Heart left ventricle (tissue), 16 donors: ENCODE data around the gene TUT7. TPM values are rescaled to one million over a fixed set of nuclear protein-coding genes. Genes with fewer than 3 reads are reported as not detected.

Experiments
- ATAC-seq, 4 donors: fragments of 200-7000 bp; cut with Tn5 transposase; one replicate each; pipeline ENCODE4 v1.9.1; 2020 to 2022; ENCODE audit warnings: moderate library complexity in 4 of 4, mild to moderate bottlenecking in 3 of 4, moderate number of reproducible peaks in 1 of 4
- DNase-seq, 5 donors: peaks; one replicate each; pipeline ENCODE4 v3.0.0-alpha.2; 2020
- H3K27ac ChIP-seq, 12 donors: fragments of 200-600 bp; sonication (generic) in 4 of 12; one replicate each; pipeline versions ENCODE4 v1.5.0 to v1.8.0; 2016 to 2022; ENCODE audit warnings: mild to moderate bottlenecking in 2 of 12
- H3K27me3 ChIP-seq, 9 donors: fragments of 200-600 bp; sonication (generic) in 2 of 9; one replicate each; pipeline versions ENCODE4 v1.5.1 to v1.8.0; 2016 to 2022; ENCODE audit warnings: mild to moderate bottlenecking in 3 of 9
- H3K36me3 ChIP-seq, 9 donors: fragments of 200-600 bp; sonication (generic) in 2 of 9; one replicate each; pipeline versions ENCODE4 v1.5.0 to v1.8.0; 2018 to 2022; ENCODE audit warnings: mild to moderate bottlenecking in 2 of 9
- H3K4me1 ChIP-seq, 12 donors: fragments of 200-600 bp; sonication (generic) in 4 of 12; one replicate each; pipeline versions ENCODE4 v1.5.0 to v1.8.0; 2016 to 2022; ENCODE audit warnings: mild to moderate bottlenecking in 3 of 12
- H3K4me3 ChIP-seq, 12 donors: fragments of 200-600 bp; sonication (generic) in 4 of 12; one replicate each; pipeline versions ENCODE4 v1.5.0 to v1.8.0; 2017 to 2022; ENCODE audit warnings: mild to moderate bottlenecking in 9 of 12, moderate library complexity in 4 of 12
- H3K9me3 ChIP-seq, 12 donors: fragments of 200-600 bp; sonication (generic) in 4 of 12; one replicate each; pipeline versions ENCODE4 v1.5.0 to v1.8.0; 2016 to 2022; ENCODE audit warnings: mild to moderate bottlenecking in 1 of 12
- POLR2A ChIP-seq, 2 donors: fragments of 450-650 bp; IDR thresholded peaks; one replicate each; pipeline ENCODE4 v1.6.1; 2017; ENCODE audit warnings: antibody characterized with exemption in 2 of 2, mild to moderate bottlenecking in 2 of 2, moderate library complexity in 2 of 2
- WGBS, 4 donors: extraction: QIAGEN DNeasy Blood & Tissue Kit in 2 of 4; methylation state at CpG; one replicate each; pipeline versions ENCODE4 v1.1.5 to v1.1.7; 2013 to 2018; 5-methylcytosine and 5-hydroxymethylcytosine counted together
- intact Hi-C, 10 donors: fragments of 100-400 bp; cut with DNase I; formaldehyde crosslinking; loops; one replicate each; pipeline versions ENCODE4 v1.11.1 to v1.14.2; 2022
- polyA plus RNA-seq, 2 donors: library from polyadenylated mRNA; stranded (reverse); fragments of 200-250 nt; gene quantifications; one replicate each; pipeline ENCODE4 v1.2.3, GENCODE V29; 2013
- total RNA-seq, 9 donors: library from RNA; depleted of rRNA in 2 of 9; stranded (reverse); fragments of >200 nt in 2 of 9; fragmentation: NEBNext Ultra II Directional in 3 of 9; extraction: Animal tissue kit (Norgen Biotek cat#: 25700) in 3 of 9; gene quantifications; one replicate each; pipeline versions ENCODE4 v1.1.0 to v1.2.4, GENCODE V29; 2016 to 2023
- TF ChIP-seq, protein P1 (sequence below), 12 donors: fragments of 200-600 bp; sonication (generic) in 4 of 12; IDR thresholded peaks; one replicate each; pipeline versions ENCODE4 v1.5.0 to v1.8.0; 2018 to 2022; ENCODE audit warnings: antibody characterized with exemption in 12 of 12, mild to moderate bottlenecking in 5 of 12
- donor health status: ischemic (EF 13 %, LVEDD 7.1; RV severe dilation, severe dysfunction).
- donor health status: healthy with polysubstance abuse.
- donor health status: DM: no; HTN: yes; CAD: no.
- donor health status: DM: no; HTN: no; CAD: no.
- donor health status: ischemic (EF 25% LVEDD 6.9; RV normal size, moderate dysfunction).
- donor health status: ischemic (EF 25% LVEDD 5.7; RV mildly dilated, moderate dysfunction).
- donor health status: healthy.
- donor health status: DM: yes; HTN: yes; CAD: no.
- donor health status: ischemic (EF 35%, LVEDD 5.7; RV mildly dilated, moderate dysfunction).
- donor health status: nonischemic (EF 11% LVEDD 7.7; RV severe dilation, severe dysfunction).
- donor health status: DM: yes; HTN: yes; CAD: no.
- donor health status: PGD.
- donor health status: ischemic (EF 29% LVEDD 5.4; RV normal size, mild dysfunction).
- donor health status: nonischemic (EF 23%, LVEDD 6.1; RV moderate dilation, normal function).

The TUT7 gene
- total and polyA plus RNA-seq, 11 donors, result 7.7 to 31.0 (median 12.1) TPM

GRCh38 chr9:86340356-86341006 is 13.7 kb downstream of the TUT7 start:
- no peak overlapping the region for H3K27ac ChIP-seq
- H3K36me3 ChIP-seq, result peaks cover 0 to 100% (median 97%) of the 10 kb centered on the region in 9 donors
- H3K4me3 ChIP-seq, result no peak overlapping the region

GRCh38 chr9:86337469-86338108 is 16.6 kb downstream of the TUT7 start:
- Histone ChIP-seq H3K4me3 (peak overlapping the region in 1 of 12 donors; percentile 35), H3K27me3 (no peaks in the 10 kb centered on the region), H3K4me1 (peaks cover 0 to 28% (median 0%) of the 10 kb centered on the region in 12 donors), H3K9me3 (no peaks in the 10 kb centered on the region), H3K27ac (peak overlapping the region in 1 of 12 donors; percentile 37), H3K36me3 (peaks cover 0 to 100% (median 97%) of the 10 kb centered on the region in 9 donors)
- DNase-seq (no peak), ATAC-seq (no peak)
- 85 to 90% (median 89%) methylated on average over 9 of the region's 9 CpGs for WGBS, 4 donors
- intact Hi-C loops, result loop anchor here in 1 of 10 donors (5.0 kb wide), 1 partner anchor 40 kb away; no protein-coding TSS in a partner anchor
- no peak for TF ChIP-seq POLR2A (IDR thresholded peaks at IDR 0.05)
- TF ChIP-seq, protein P1, sequence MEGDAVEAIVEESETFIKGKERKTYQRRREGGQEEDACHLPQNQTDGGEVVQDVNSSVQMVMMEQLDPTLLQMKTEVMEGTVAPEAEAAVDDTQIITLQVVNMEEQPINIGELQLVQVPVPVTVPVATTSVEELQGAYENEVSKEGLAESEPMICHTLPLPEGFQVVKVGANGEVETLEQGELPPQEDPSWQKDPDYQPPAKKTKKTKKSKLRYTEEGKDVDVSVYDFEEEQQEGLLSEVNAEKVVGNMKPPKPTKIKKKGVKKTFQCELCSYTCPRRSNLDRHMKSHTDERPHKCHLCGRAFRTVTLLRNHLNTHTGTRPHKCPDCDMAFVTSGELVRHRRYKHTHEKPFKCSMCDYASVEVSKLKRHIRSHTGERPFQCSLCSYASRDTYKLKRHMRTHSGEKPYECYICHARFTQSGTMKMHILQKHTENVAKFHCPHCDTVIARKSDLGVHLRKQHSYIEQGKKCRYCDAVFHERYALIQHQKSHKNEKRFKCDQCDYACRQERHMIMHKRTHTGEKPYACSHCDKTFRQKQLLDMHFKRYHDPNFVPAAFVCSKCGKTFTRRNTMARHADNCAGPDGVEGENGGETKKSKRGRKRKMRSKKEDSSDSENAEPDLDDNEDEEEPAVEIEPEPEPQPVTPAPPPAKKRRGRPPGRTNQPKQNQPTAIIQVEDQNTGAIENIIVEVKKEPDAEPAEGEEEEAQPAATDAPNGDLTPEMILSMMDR (IDR thresholded peaks at IDR 0.05), result no peak

More at GRCh38 chr9:86340356-86341006, 13.7 kb downstream of the TUT7 start:
- H3K9me3 ChIP-seq, result no peaks in the 10 kb centered on the region
- WGBS, 4 donors, result 44 to 100% (median 76%) methylated on average over 1 of the region's 1 CpG
- intact Hi-C loops, result loop anchor here in 2 of 10 donors (5.0 to 10.0 kb wide), 2 partner anchors 43 to 46 kb away; no protein-coding TSS in a partner anchor
- H3K4me1 ChIP-seq, result peaks cover 0 to 28% (median 0%) of the 10 kb centered on the region in 12 donors
- TF ChIP-seq, protein P1 (IDR thresholded peaks at IDR 0.05), result no peak
- TF ChIP-seq POLR2A (IDR thresholded peaks at IDR 0.05), result no peak
- no peak for DNase-seq
- H3K27me3 ChIP-seq, result no peaks in the 10 kb centered on the region
- ATAC-seq, result no peak

GRCh38 chr9:86336058-86336457 is 18.2 kb downstream of the TUT7 start:
- H3K27me3 ChIP-seq, result no peaks in the 10 kb centered on the region
- H3K4me3 ChIP-seq, result no peak overlapping the region
- TF ChIP-seq, protein P1 (IDR thresholded peaks at IDR 0.05), result no peak
- no peak for TF ChIP-seq POLR2A (IDR thresholded peaks at IDR 0.05)
- H3K27ac ChIP-seq, result no peak overlapping the region
- no peak for DNase-seq
- H3K4me1 ChIP-seq, result peaks cover 0 to 28% (median 0%) of the 10 kb centered on the region in 12 donors
- WGBS, 4 donors, result 89 to 96% (median 91%) methylated on average over 1 of the region's 1 CpG
- ATAC-seq, result no peak
- H3K36me3 ChIP-seq, result peaks cover 0 to 100% (median 96%) of the 10 kb centered on the region in 9 donors
- H3K9me3 ChIP-seq, result no peaks in the 10 kb centered on the region
- intact Hi-C loops, result loop anchor here in 1 of 10 donors (5.0 kb wide), 1 partner anchor 39 kb away; no protein-coding TSS in a partner anchor

GRCh38 chr9:86333651-86334050 is 20.6 kb downstream of the TUT7 start:
- no peak for DNase-seq
- 84 to 91% (median 86%) methylated on average over 2 of the region's 2 CpGs for WGBS, 4 donors
- Histone ChIP-seq H3K4me1 (peaks cover 0 to 21% (median 0%) of the 10 kb centered on the region in 12 donors), H3K9me3 (no peaks in the 10 kb centered on the region), H3K36me3 (peaks cover 0 to 99% (median 88%) of the 10 kb centered on the region in 9 donors), H3K27me3 (no peaks in the 10 kb centered on the region), H3K4me3 (no peak overlapping the region), H3K27ac (no peak overlapping the region)
- intact Hi-C loops, result no loop called here
- TF ChIP-seq, protein P1 (IDR thresholded peaks at IDR 0.05), result no peak
- TF ChIP-seq POLR2A (IDR thresholded peaks at IDR 0.05), result no peak
- ATAC-seq, result no peak
